ENCODE measurements around the gene GMDS. TPM values are rescaled to one million over a fixed set of nuclear protein-coding genes. Genes with fewer than 3 reads are reported as not detected.

Gene GMDS
- total RNA-seq, 1 experiment from 2014 or later = 27.6 TPM

DNA sequence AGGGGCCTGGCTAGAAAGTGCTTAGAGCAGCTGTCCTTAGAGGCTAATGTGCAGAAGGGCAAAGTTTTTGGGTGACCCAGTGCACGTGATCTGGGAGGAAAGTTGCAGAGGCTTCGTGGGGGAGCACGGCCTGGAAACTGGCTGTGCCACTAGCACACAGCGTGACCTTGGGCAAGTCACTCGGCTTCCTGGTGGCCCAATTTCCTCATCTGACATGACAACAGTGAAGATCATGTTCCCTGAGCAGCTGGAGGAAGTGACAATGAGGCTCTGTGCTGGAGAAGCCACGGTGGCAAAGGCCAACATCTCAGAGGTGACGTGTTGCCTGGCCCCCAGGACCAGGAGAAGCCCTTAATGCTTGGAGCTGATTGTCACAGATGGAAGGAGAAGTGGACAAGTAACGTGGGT is 536.2 kb downstream of the GMDS start:
- Histone ChIP-seq H3K56ac (ENCODE audit: insufficient read length, low read depth, low read length) (no peak overlapping the region), H2BK12ac (ENCODE audit: insufficient read length, low read depth, low read length) (no peak overlapping the region), H3K4me1 (ENCODE audit: insufficient read depth, low read length) (no peaks in the 10 kb centered on the region), H3K4me2 (ENCODE audit: insufficient read depth, insufficient read length, low read length) (no peak overlapping the region), H2BK120ac (ENCODE audit: low read depth, low read length, poor library complexity, severe bottlenecking) (no peak overlapping the region), H3K23me2 (ENCODE audit: insufficient read length, low read depth, low read length, poor library complexity, severe bottlenecking) (no peaks in the 10 kb centered on the region), H4K20me1 (ENCODE audit: control insufficient read depth, insufficient read depth, insufficient read length) (no peaks in the 10 kb centered on the region), H2BK20ac (ENCODE audit: low read depth, low read length, poor library complexity, severe bottlenecking) (no peak overlapping the region), H2BK5ac (ENCODE audit: insufficient read length, low read length) (no peak overlapping the region), H3K27ac (ENCODE audit: insufficient read length, low read depth, low read length) (no peak overlapping the region), H3K4ac (ENCODE audit: low read depth, low read length) (no peak overlapping the region), H3K79me2 (ENCODE audit: insufficient read depth, low read length) (no peaks in the 10 kb centered on the region), H2AK5ac (ENCODE audit: insufficient read length, low read length) (no peak overlapping the region), H4K91ac (ENCODE audit: insufficient read length, low read depth, low read length) (no peak overlapping the region), H3K9ac (ENCODE audit: extremely low read depth, insufficient read length, low read length) (no peak overlapping the region), H3K18ac (ENCODE audit: insufficient read length, low read depth, low read length) (no peak overlapping the region), H4K5ac (ENCODE audit: insufficient read length, low read depth, low read length) (no peak overlapping the region), H3K79me1 (ENCODE audit: insufficient read depth, low read depth, low read length, poor library complexity, severe bottlenecking) (no peaks in the 10 kb centered on the region), H4K8ac (replicated peaks; ENCODE audit: insufficient read length, low read depth, low read length) (no peak overlapping the region), H3K9me3 (ENCODE audit: control insufficient read depth, low read depth, low read length) (no peaks in the 10 kb centered on the region), H2BK15ac (ENCODE audit: low read depth, low read length) (no peak overlapping the region), H2AFZ (ENCODE audit: low read length) (no peak overlapping the region), H3K27me3 (ENCODE audit: insufficient read depth, low read length) (no peaks in the 10 kb centered on the region), H3T11ph (ENCODE audit: low read length) (no peak overlapping the region), H3K14ac (ENCODE audit: insufficient read depth, low read length) (no peak overlapping the region), H3K23ac (ENCODE audit: insufficient read length, low read depth, low read length) (no peak overlapping the region)
- Mint-ChIP-seq H3K4me1 (peaks cover 0 to 2% of the 10 kb centered on the region in 2 experiments; a peak in 1 of 4 replicates), H3K27me3 (ENCODE audit: low read depth) (no peaks in the 10 kb centered on the region), H3K9me3 (no peaks in the 10 kb centered on the region), H3K4me3 (no peak overlapping the region), H3K36me3 (ENCODE audit: insufficient read depth in 1 of 3, low read depth in 3 of 3) (no peaks in the 10 kb centered on the region), H3K27ac (no peak overlapping the region; a peak in 1 of 7 replicates)
- WGBS (ENCODE audit: extremely low coverage, insufficient read length, low lambda C conversion rate) = no CpG with 5 or more reads among the region's 8 CpGs
- DNase-seq = no peak
- TF ChIP-seq, protein P1, sequence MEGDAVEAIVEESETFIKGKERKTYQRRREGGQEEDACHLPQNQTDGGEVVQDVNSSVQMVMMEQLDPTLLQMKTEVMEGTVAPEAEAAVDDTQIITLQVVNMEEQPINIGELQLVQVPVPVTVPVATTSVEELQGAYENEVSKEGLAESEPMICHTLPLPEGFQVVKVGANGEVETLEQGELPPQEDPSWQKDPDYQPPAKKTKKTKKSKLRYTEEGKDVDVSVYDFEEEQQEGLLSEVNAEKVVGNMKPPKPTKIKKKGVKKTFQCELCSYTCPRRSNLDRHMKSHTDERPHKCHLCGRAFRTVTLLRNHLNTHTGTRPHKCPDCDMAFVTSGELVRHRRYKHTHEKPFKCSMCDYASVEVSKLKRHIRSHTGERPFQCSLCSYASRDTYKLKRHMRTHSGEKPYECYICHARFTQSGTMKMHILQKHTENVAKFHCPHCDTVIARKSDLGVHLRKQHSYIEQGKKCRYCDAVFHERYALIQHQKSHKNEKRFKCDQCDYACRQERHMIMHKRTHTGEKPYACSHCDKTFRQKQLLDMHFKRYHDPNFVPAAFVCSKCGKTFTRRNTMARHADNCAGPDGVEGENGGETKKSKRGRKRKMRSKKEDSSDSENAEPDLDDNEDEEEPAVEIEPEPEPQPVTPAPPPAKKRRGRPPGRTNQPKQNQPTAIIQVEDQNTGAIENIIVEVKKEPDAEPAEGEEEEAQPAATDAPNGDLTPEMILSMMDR (conservative IDR thresholded peaks at IDR 0.05) = no peak
